Measurements from ENCODE around the gene SNAPC3.
"Not testable (repeated sequence)": the region's sequence is repeated elsewhere in the genome, so short reads cannot be mapped to it uniquely, and the experiment has no call there.

Gene SNAPC3

GRCh38 chr9:15421990-15422371 lies 695 bp upstream of the SNAPC3 start:
- DNase-seq (ENCODE audit: low read depth, low spot score): no peak
- Histone ChIP-seq H3K4me1 (ENCODE audit: control insufficient read depth, insufficient read depth, low read length) (no peaks in the 10 kb centered on the region; the same call in 1 of the 2 replicates), H3K27ac (ENCODE audit: low read length) (no peak overlapping the region), H3K9me3 (ENCODE audit: control insufficient read depth, insufficient read depth, low read length) (no peaks in the 10 kb centered on the region; the same call in 1 of the 2 replicates), H3K27me3 (ENCODE audit: control insufficient read depth, insufficient read depth, low read length) (no peaks in the 10 kb centered on the region), H3K4me3 (ENCODE audit: low read length) (peak overlapping the region; percentile 92; the same call in 1 of the 2 replicates), H3K36me3 (ENCODE audit: control insufficient read depth, insufficient read depth, low read length) (peaks cover 6% of the 10 kb centered on the region; the same call in 1 of the 2 replicates)
- WGBS (ENCODE audit: insufficient coverage, insufficient read length): no CpG with 5 or more reads among the region's 9 CpGs

- Histone ChIP-seq H3K36me3 (ENCODE audit: control insufficient read depth, insufficient read depth, low read length) (peaks cover 6% of the 10 kb centered on the region; the same call in 1 of the 2 replicates), H3K27ac (ENCODE audit: low read length) (no peak overlapping the region), H3K4me1 (ENCODE audit: control insufficient read depth, insufficient read depth, low read length) (no peaks in the 10 kb centered on the region; the same call in 1 of the 2 replicates), H3K4me3 (ENCODE audit: low read length) (peak overlapping the region; percentile 92), H3K27me3 (ENCODE audit: control insufficient read depth, insufficient read depth, low read length) (no peaks in the 10 kb centered on the region), H3K9me3 (ENCODE audit: control insufficient read depth, insufficient read depth, low read length) (no peaks in the 10 kb centered on the region; the same call in 1 of the 2 replicates)
- DNase-seq (ENCODE audit: low read depth, low spot score): no peak
- whole genome bisulfite sequencing (ENCODE audit: insufficient coverage, insufficient read length): no CpG with 5 or more reads among the region's 18 CpGs
Measured at GRCh38 chr9:15423231-15423985, 732 bp downstream of the SNAPC3 start.

DNA sequence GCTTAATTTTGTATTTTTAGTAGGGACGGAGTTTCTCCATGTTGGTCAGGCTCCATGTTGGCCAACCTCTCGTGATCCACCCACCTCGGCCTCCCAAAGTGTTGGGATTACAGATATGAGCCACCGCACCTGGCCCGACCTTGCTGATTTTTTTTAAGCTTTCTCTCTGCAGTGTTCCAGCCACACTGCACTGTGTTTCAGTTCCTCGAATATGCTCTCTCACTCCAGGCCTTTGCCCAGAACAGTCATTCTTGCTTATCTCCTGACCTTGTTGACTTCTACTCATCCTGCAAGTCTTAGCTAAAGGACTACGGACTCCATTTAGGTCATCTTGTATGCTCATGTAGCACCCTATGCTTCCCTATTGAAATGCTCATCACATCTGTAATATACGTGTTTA lies 3.3 kb downstream of the SNAPC3 start:
- peaks cover 6% of the 10 kb centered on the region; the same call in 1 of the 2 replicates for H3K36me3 ChIP-seq (ENCODE audit: control insufficient read depth, insufficient read depth, low read length)
- H3K4me1 ChIP-seq (ENCODE audit: control insufficient read depth, insufficient read depth, low read length): no peaks in the 10 kb centered on the region; the same call in 1 of the 2 replicates

DNA sequence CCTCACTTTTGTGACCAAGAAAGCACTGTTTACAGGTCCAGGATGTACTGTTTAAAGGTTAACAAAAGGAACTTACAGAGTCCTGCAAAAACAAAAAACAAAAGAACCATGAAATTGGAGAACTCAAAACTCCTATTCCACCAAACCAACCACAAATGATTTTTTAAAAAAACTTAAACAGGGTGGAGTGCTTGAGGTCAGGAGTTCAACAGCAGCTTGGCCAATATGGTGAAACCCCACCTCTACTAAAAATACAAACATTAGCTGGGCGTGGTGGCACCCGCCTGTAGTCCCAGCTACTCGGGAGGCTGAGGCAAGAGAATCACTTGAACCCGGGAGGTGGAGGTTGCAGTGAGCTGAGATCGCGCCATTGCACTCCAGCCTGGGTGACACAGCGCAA lies 5.0 kb downstream of the SNAPC3 start:
- not testable (repeated sequence) for H3K36me3 ChIP-seq (ENCODE audit: control insufficient read depth, insufficient read depth, low read length); H3K27me3 ChIP-seq (ENCODE audit: control insufficient read depth, insufficient read depth, low read length); H3K4me3 ChIP-seq (ENCODE audit: low read length); H3K4me1 ChIP-seq (ENCODE audit: control insufficient read depth, insufficient read depth, low read length); H3K27ac ChIP-seq (ENCODE audit: low read length); H3K9me3 ChIP-seq (ENCODE audit: control insufficient read depth, insufficient read depth, low read length); DNase-seq (ENCODE audit: low read depth, low spot score)
- no CpG with 5 or more reads among the region's 7 CpGs for WGBS (ENCODE audit: insufficient coverage, insufficient read length)

More for the DNA sequence above, 3.3 kb downstream of the SNAPC3 start:
- no CpG with 5 or more reads among the region's 8 CpGs for WGBS (ENCODE audit: insufficient coverage, insufficient read length)
- Histone ChIP-seq H3K9me3 (ENCODE audit: control insufficient read depth, insufficient read depth, low read length) (no peaks in the 10 kb centered on the region; the same call in 1 of the 2 replicates), H3K27ac (ENCODE audit: low read length) (no peak overlapping the region), H3K4me3 (ENCODE audit: low read length) (no peak overlapping the region), H3K27me3 (ENCODE audit: control insufficient read depth, insufficient read depth, low read length) (no peaks in the 10 kb centered on the region)
- no peak for DNase-seq (ENCODE audit: low read depth, low spot score)

- no CpG with 5 or more reads among the region's 5 CpGs for WGBS (ENCODE audit: insufficient coverage, insufficient read length)
- DNase-seq (ENCODE audit: low read depth, low spot score): no peak
- Histone ChIP-seq H3K27me3 (ENCODE audit: control insufficient read depth, insufficient read depth, low read length) (no peaks in the 10 kb centered on the region), H3K36me3 (ENCODE audit: control insufficient read depth, insufficient read depth, low read length) (peaks cover 3% of the 10 kb centered on the region; the same call in 1 of the 2 replicates), H3K9me3 (ENCODE audit: control insufficient read depth, insufficient read depth, low read length) (no peaks in the 10 kb centered on the region; the same call in 1 of the 2 replicates), H3K4me3 (ENCODE audit: low read length) (no peak overlapping the region), H3K27ac (ENCODE audit: low read length) (no peak overlapping the region), H3K4me1 (ENCODE audit: control insufficient read depth, insufficient read depth, low read length) (no peaks in the 10 kb centered on the region)
Measured at GRCh38 chr9:15430920-15431844, 8.5 kb downstream of the SNAPC3 start.

GRCh38 chr9:15433191-15433590 lies 10.5 kb downstream of the SNAPC3 start:
- Histone ChIP-seq H3K36me3 (ENCODE audit: control insufficient read depth, insufficient read depth, low read length) (peaks cover 2% of the 10 kb centered on the region; the same call in 1 of the 2 replicates), H3K9me3 (ENCODE audit: control insufficient read depth, insufficient read depth, low read length) (no peaks in the 10 kb centered on the region), H3K4me1 (ENCODE audit: control insufficient read depth, insufficient read depth, low read length) (no peaks in the 10 kb centered on the region), H3K4me3 (ENCODE audit: low read length) (no peak overlapping the region), H3K27ac (ENCODE audit: low read length) (no peak overlapping the region), H3K27me3 (ENCODE audit: control insufficient read depth, insufficient read depth, low read length) (no peaks in the 10 kb centered on the region)
- no peak for DNase-seq (ENCODE audit: low read depth, low spot score)
- 100% methylated on average over 2 of the region's 4 CpGs for WGBS (ENCODE audit: insufficient coverage, insufficient read length)

DNA sequence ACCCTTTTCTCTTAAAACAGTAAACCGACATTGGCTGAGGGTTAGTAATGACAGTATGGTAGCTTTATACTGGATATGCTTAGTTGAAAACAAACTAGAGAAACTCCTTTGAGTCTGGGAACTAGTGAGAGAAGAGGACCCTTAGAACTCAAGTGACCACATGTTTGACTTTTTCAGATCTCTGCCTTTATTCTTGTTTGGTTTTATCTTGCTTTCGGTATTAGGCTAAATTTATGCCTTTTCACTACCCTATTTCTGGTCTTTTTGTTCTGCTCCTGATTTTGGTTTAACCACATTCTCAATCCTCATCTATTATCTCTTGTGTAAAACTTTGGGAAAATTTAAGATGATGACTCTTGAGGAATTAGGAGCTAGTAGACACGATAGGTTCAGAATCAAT lies 11.0 kb downstream of the SNAPC3 start:
- no CpG with 5 or more reads among the region's 3 CpGs for WGBS (ENCODE audit: insufficient coverage, insufficient read length)
- H3K36me3 ChIP-seq (ENCODE audit: control insufficient read depth, insufficient read depth, low read length): peaks cover 2% of the 10 kb centered on the region; the same call in 1 of the 2 replicates
- no peak for DNase-seq (ENCODE audit: low read depth, low spot score)

DNA sequence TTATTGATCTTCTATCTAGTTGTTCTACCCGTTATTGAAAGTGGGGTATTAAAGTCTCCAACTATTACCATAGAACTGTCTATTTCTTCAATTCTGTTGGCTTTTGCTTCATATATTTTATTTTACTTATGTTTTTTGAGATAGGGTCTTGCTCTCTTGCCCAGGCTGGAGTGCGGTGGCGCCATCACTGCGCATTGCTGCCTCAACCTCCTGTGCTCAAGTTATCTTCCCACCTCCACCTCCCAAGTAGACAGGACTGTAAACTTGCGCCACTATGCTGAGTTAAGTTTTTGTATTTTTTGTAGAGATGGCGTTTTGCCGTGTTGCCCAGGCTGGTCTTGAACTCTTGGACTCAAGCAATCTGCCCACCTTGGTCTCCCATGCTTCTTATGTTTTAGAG lies 16.2 kb downstream of the SNAPC3 start:
- no peaks in the 10 kb centered on the region for H3K27me3 ChIP-seq (ENCODE audit: control insufficient read depth, insufficient read depth, low read length)
- WGBS (ENCODE audit: insufficient coverage, insufficient read length): no CpG with 5 or more reads among the region's 7 CpGs
- H3K4me3 ChIP-seq (ENCODE audit: low read length): no peak overlapping the region
- no peak for DNase-seq (ENCODE audit: low read depth, low spot score)
- H3K27ac ChIP-seq (ENCODE audit: low read length): no peak overlapping the region
- no peaks in the 10 kb centered on the region for H3K9me3 ChIP-seq (ENCODE audit: control insufficient read depth, insufficient read depth, low read length)
- no peaks in the 10 kb centered on the region for H3K4me1 ChIP-seq (ENCODE audit: control insufficient read depth, insufficient read depth, low read length)
- peaks cover 6% of the 10 kb centered on the region; the same call in 1 of the 2 replicates for H3K36me3 ChIP-seq (ENCODE audit: control insufficient read depth, insufficient read depth, low read length)

More for the DNA sequence above, 11.0 kb downstream of the SNAPC3 start:
- H3K4me3 ChIP-seq (ENCODE audit: low read length): no peak overlapping the region
- H3K9me3 ChIP-seq (ENCODE audit: control insufficient read depth, insufficient read depth, low read length): no peaks in the 10 kb centered on the region
- H3K4me1 ChIP-seq (ENCODE audit: control insufficient read depth, insufficient read depth, low read length): no peaks in the 10 kb centered on the region
- H3K27ac ChIP-seq (ENCODE audit: low read length): no peak overlapping the region
- H3K27me3 ChIP-seq (ENCODE audit: control insufficient read depth, insufficient read depth, low read length): no peaks in the 10 kb centered on the region

DNA sequence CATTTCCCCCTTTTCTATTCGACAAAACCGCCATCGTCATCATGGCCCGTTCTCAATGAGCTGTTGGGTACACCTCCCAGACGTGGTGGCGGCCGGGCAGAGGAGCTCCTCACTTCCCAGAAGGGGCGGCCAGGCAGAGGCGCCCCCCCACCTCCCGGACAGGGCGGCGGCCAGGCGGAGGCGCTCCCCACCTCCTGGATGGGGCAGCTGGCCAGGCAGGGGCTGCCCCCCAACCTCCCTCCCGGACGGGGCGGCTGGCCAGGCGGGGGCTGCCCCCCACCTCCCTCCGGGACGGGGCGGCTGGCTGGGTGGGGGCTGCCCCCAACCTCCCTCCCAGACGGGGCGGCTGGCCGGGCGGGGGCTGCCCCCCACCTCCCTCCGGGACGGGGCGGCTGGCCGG lies 19.2 kb downstream of the SNAPC3 start:
- not testable (repeated sequence) for H3K9me3 ChIP-seq (ENCODE audit: control insufficient read depth, insufficient read depth, low read length); H3K4me3 ChIP-seq (ENCODE audit: low read length); H3K4me1 ChIP-seq (ENCODE audit: control insufficient read depth, insufficient read depth, low read length); H3K27ac ChIP-seq (ENCODE audit: low read length); H3K27me3 ChIP-seq (ENCODE audit: control insufficient read depth, insufficient read depth, low read length); H3K36me3 ChIP-seq (ENCODE audit: control insufficient read depth, insufficient read depth, low read length); DNase-seq (ENCODE audit: low read depth, low spot score)
- no CpG with 5 or more reads among the region's 29 CpGs for WGBS (ENCODE audit: insufficient coverage, insufficient read length)

DNA sequence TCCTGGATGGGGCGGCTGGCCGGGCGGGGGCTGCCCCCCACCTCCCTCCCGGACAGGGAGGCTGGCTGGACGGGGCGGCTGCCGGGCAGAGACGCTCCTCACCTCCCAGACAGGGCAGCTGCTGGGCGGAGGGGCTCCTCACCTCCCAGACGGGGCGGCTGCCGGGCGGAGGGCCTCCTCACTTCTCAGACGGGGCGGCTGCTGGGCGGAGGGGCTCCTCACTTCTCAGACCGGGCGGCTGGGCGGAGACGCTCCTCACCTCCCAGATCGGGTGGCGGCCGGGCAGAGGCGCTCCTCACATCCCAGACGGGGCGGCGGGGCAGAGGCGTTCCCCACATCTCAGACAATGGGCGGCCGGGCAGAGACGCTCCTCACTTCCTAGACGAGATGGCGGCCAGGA lies 19.6 kb downstream of the SNAPC3 start:
- H3K36me3 ChIP-seq (ENCODE audit: control insufficient read depth, insufficient read depth, low read length): not testable (repeated sequence)

More for the DNA sequence above, 19.6 kb downstream of the SNAPC3 start:
- no CpG with 5 or more reads among the region's 33 CpGs for WGBS (ENCODE audit: insufficient coverage, insufficient read length)
- H3K27ac ChIP-seq (ENCODE audit: low read length); H3K9me3 ChIP-seq (ENCODE audit: control insufficient read depth, insufficient read depth, low read length); H3K4me1 ChIP-seq (ENCODE audit: control insufficient read depth, insufficient read depth, low read length); H3K27me3 ChIP-seq (ENCODE audit: control insufficient read depth, insufficient read depth, low read length); DNase-seq (ENCODE audit: low read depth, low spot score); H3K4me3 ChIP-seq (ENCODE audit: low read length): not testable (repeated sequence)

Data from iPS DF 6.9 (cell line).